GM10248 (cell line): ENCODE measurements around the gene WDFY2.

ENCODE experiments used
- CTCF ChIA-PET: fragments of 300-600 bp; sonication (Branson Sonifier 250); formaldehyde crosslinking; extraction: SDS; loops from one replicate; lab custom pipeline; 2021; ENCODE audit warnings: antibody characterized with exemption; lab: Yijun Ruan, JAX
- POLR2A ChIA-PET: fragments of 350-650 bp; sonication (Branson Sonifier 250); formaldehyde crosslinking; extraction: SDS; loops from one replicate; lab custom pipeline; 2020; ENCODE audit warnings: antibody characterized with exemption; lab: Yijun Ruan, JAX
- DNase-seq: peaks from one replicate; pipeline ENCODE4 v3.0.0; 2012; ENCODE audit errors: extremely low spot score
- TF ChIP-seq, protein P1 (sequence below): IDR thresholded peaks from 2 replicates; pipeline ENCODE4 v1.5.1; 2012; ENCODE audit warnings: mild to moderate bottlenecking, low read depth; ENCODE audit errors: extremely low read depth, missing control alignments, control extremely low read depth

WDFY2 gene

DNA sequence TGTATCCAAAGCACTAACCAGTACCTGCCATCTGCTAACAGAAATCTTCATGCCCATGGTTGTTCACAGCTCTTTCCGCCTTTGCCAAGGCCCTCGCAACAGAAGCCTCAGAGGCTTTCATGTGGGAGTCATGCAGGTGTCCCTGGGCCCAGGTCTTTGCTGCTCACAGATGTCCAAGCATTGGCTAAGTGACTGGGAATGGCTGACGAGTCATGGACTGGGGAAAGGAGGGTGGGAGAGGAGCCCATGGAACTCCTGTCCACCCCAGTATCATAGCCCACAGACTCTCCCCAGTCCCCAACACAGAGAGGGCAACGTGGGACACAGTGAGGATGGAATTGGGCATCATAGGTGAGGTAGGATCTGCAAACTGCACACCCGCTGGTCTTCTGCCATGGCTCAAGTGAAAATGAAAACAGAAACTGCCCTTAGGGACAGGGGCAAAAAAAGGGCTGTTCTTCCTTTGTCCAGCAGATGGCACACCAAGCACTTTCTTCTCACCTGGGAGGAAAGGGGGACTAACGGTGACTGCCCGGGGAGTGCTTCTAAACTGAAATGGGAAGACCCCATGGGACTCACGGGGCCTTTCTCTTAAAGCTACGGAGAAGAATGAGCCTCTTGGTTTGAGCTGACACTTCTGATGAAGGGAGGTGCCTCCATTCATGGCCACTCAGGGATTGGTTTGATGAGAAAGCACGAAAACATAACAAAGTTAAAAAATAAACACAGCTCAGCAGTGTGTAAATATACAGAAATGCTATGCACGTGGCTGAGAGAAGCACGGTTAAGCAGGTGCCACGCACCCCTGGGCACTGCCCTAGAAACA is 230.8 kb downstream of the WDFY2 start:
- CTCF ChIA-PET = interaction anchor here (0.6 to 4.3 kb wide), 44 partner anchors 8 to 914 kb away, joined by 3 to 48 read pairs (median 4); partner anchors contain the start of genes CCDC70, INTS6, NEK5 and TMEM272
- DNase-seq = peak; percentile 81
- TF ChIP-seq, protein P1, sequence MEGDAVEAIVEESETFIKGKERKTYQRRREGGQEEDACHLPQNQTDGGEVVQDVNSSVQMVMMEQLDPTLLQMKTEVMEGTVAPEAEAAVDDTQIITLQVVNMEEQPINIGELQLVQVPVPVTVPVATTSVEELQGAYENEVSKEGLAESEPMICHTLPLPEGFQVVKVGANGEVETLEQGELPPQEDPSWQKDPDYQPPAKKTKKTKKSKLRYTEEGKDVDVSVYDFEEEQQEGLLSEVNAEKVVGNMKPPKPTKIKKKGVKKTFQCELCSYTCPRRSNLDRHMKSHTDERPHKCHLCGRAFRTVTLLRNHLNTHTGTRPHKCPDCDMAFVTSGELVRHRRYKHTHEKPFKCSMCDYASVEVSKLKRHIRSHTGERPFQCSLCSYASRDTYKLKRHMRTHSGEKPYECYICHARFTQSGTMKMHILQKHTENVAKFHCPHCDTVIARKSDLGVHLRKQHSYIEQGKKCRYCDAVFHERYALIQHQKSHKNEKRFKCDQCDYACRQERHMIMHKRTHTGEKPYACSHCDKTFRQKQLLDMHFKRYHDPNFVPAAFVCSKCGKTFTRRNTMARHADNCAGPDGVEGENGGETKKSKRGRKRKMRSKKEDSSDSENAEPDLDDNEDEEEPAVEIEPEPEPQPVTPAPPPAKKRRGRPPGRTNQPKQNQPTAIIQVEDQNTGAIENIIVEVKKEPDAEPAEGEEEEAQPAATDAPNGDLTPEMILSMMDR = peak; percentile 80
- POLR2A ChIA-PET = no interaction called here

DNA sequence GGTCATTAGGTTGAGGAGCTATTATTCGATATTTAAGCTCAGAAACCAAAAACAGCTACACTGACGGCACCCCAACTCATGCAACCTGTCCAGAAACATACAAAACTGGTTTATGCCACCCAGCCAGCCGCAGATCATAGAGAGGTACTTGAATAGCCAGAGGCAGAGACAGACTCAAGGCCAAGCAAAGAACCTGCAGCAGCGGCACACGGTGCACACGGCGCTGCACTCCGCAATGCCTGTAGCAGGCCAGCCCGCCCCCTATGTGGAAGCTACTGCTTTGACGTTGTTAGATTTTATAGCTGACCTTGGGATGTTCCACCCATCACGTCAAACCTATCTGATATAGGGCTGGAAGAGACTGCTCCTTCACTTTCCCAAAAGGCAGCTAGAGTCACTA is 231.6 kb downstream of the WDFY2 start:
- no peak for DNase-seq
- POLR2A ChIA-PET = no interaction called here
- TF ChIP-seq, protein P1 = no peak
- CTCF ChIA-PET = interaction anchor here (0.6 to 4.3 kb wide), 33 partner anchors 8 to 914 kb away, joined by 3 to 48 read pairs (median 4); partner anchors contain the start of genes CCDC70, NEK5, TMEM272 and VPS36

DNA sequence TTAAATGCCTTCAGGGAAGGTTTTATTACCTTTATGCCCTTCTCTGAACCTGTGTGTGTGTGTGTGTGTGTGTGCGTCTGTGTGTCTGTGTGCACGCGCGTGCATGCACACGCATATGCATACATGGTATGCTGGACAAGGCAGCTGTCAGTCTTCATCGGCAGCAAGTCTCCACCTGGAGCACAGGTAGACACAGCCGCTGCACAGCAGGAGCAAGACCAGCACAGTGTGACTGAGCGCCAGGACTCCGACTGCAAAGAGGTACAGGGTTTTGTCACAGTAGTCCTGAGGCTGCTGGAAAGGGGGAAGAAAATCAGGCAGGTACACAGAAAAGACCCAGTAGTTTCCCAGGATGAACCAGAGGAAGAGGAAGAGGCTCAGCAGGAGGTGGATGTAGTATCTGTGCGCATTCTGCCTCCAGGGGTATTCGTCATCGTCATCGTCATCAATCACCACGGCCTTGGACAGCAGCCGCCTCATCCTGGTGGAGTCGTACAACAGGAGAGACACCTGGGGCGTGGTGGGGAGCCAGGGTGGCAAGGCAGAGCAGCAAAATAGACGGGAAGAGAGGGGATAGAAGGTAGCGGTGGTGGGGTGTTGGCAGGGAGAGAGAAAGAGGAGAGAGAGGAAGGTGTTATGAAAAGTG is 232.5 kb downstream of the WDFY2 start:
- POLR2A ChIA-PET = no interaction called here
- DNase-seq = no peak
- CTCF ChIA-PET = interaction anchor here (1.0 to 4.3 kb wide), 13 partner anchors 10 to 691 kb away, joined by 3 to 48 read pairs (median 18); partner anchors contain the start of gene NEK5
- TF ChIP-seq, protein P1 = no peak
